Measurements from ENCODE around the gene HSPA12A. TPM values are rescaled to one million over a fixed set of nuclear protein-coding genes. Genes with fewer than 3 reads are reported as not detected.
"Not testable (repeated sequence)": the region's sequence is repeated elsewhere in the genome, so short reads cannot be mapped to it uniquely, and the experiment has no call there.

The HSPA12A gene
- total RNA-seq, 4 donors from 2014 or later, result 20.2 to 55.1 (median 32.5) TPM

GRCh38 chr10:116716381-116716780, 26.0 kb downstream of the HSPA12A start:
- TF ChIP-seq CTCF (IDR thresholded peaks at IDR 0.05), result no peak

GRCh38 chr10:116715839-116716377, 26.5 kb downstream of the HSPA12A start:
- no peak for TF ChIP-seq CTCF (IDR thresholded peaks at IDR 0.05)
- ATAC-seq (ENCODE audit: low FRiP score) (no peak), DNase-seq (ENCODE audit: low spot score) (no peak)

More at GRCh38 chr10:116716381-116716780, 26.0 kb downstream of the HSPA12A start:
- DNase-seq (ENCODE audit: low spot score) (no peak), ATAC-seq (ENCODE audit: low FRiP score) (no peak)

GRCh38 chr10:116715341-116715740, 27.0 kb downstream of the HSPA12A start:
- TF ChIP-seq CTCF (IDR thresholded peaks at IDR 0.05), result no peak
- DNase-seq (ENCODE audit: low spot score) (no peak), ATAC-seq (ENCODE audit: low FRiP score) (no peak)

GRCh38 chr10:116713846-116714245, 28.5 kb downstream of the HSPA12A start:
- no peak for TF ChIP-seq CTCF (IDR thresholded peaks at IDR 0.05)
- DNase-seq (ENCODE audit: low spot score), result no peak
- no peak for ATAC-seq (ENCODE audit: low FRiP score)

GRCh38 chr10:116712989-116713543, 29.3 kb downstream of the HSPA12A start:
- no peak for ATAC-seq (ENCODE audit: low FRiP score)
- TF ChIP-seq CTCF (IDR thresholded peaks at IDR 0.05), result no peak
- DNase-seq (ENCODE audit: low spot score), result no peak

- TF ChIP-seq CTCF (IDR thresholded peaks at IDR 0.05), result no peak
- no peak for ATAC-seq (ENCODE audit: low FRiP score)
- no peak for DNase-seq (ENCODE audit: low spot score)
Observed at GRCh38 chr10:116712519-116712918, 29.8 kb downstream of the HSPA12A start.

- DNase-seq (ENCODE audit: low spot score); ATAC-seq (ENCODE audit: low FRiP score): not testable (repeated sequence)
Observed at GRCh38 chr10:116711803-116712202, 30.6 kb downstream of the HSPA12A start.
